AG09319 (cell line): ENCODE results near the gene HEATR5A.
"Not testable (repeated sequence)": the region's sequence is repeated elsewhere in the genome, so short reads cannot be mapped to it uniquely, and the experiment has no call there.

Experiments used
- DNase-seq: peaks from one replicate; pipeline ENCODE4 v3.0.0-alpha.2; 2010; ENCODE audit warnings: low read depth; ENCODE audit errors: extremely low read depth
- TF ChIP-seq, protein P1 (sequence below): IDR thresholded peaks from 2 replicates; pipeline ENCODE4 v1.5.1; 2011; ENCODE audit warnings: low read depth, mild to moderate bottlenecking, inconsistent platforms, low read length, moderate library complexity

HEATR5A gene

DNA sequence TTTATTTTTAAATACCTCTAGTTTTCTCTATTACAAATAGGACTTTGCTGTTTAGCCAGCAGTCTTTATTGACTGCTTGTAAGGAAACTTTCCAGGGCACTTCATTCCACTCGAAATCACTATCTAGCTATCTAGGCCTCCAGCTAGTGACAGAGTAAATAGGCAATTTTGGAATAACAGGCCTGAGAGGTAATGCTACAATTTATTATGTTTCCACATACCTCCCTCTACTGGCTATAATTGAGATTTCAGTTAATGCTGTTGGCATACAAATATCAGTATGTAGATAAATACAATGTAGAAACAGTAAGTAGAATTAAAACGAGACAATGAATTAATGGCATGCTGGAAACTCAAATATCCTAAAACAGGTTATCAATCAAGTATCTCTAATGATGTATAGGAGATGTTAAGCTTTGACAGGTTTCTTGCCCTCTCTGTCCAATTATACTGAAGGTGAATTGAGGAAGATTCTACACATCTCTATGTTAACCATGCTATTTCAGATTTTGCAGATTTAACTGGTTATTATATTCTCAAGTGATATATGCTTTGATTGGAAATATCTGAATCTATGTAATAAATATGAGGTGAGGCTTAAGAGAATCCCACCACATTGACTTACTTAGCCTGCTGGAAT lies 29.7 kb upstream of the HEATR5A start:
- DNase-seq = no peak
- TF ChIP-seq, protein P1, sequence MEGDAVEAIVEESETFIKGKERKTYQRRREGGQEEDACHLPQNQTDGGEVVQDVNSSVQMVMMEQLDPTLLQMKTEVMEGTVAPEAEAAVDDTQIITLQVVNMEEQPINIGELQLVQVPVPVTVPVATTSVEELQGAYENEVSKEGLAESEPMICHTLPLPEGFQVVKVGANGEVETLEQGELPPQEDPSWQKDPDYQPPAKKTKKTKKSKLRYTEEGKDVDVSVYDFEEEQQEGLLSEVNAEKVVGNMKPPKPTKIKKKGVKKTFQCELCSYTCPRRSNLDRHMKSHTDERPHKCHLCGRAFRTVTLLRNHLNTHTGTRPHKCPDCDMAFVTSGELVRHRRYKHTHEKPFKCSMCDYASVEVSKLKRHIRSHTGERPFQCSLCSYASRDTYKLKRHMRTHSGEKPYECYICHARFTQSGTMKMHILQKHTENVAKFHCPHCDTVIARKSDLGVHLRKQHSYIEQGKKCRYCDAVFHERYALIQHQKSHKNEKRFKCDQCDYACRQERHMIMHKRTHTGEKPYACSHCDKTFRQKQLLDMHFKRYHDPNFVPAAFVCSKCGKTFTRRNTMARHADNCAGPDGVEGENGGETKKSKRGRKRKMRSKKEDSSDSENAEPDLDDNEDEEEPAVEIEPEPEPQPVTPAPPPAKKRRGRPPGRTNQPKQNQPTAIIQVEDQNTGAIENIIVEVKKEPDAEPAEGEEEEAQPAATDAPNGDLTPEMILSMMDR = peak; percentile 59

GRCh38 chr14:31449136-31449535 lies 28.8 kb upstream of the HEATR5A start:
- no peak for DNase-seq
- TF ChIP-seq, protein P1 = no peak

- TF ChIP-seq, protein P1 = no peak
These were observed 25.4 kb upstream of the HEATR5A start for GRCh38 chr14:31445703-31446102.

DNA sequence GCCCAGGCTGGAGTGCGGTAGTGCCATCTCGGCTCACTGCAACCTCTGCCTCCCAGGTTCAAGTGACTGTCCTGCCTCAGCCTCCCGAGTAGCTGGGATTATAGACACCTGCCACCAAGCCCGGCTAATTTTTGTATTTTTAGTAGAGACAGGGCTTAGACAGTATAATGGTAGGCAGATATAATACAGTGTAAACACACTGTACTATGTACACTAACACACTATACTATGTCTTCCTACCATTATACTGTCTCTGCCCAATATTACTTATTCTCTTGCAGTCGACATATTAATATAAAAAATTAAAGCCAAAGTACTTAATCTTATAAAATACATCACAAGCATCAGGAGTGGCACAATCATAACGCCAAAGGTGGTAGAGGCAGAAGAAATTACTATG lies 21.9 kb upstream of the HEATR5A start:
- TF ChIP-seq, protein P1 = no peak
- DNase-seq = no peak

More at GRCh38 chr14:31445703-31446102, 25.4 kb upstream of the HEATR5A start:
- DNase-seq = no peak

GRCh38 chr14:31441273-31442111 lies 21.1 kb upstream of the HEATR5A start:
- peak; percentile 64 for DNase-seq
- TF ChIP-seq, protein P1 = no peak

GRCh38 chr14:31440280-31440679 lies 19.9 kb upstream of the HEATR5A start:
- DNase-seq = no peak
- TF ChIP-seq, protein P1 = no peak

DNA sequence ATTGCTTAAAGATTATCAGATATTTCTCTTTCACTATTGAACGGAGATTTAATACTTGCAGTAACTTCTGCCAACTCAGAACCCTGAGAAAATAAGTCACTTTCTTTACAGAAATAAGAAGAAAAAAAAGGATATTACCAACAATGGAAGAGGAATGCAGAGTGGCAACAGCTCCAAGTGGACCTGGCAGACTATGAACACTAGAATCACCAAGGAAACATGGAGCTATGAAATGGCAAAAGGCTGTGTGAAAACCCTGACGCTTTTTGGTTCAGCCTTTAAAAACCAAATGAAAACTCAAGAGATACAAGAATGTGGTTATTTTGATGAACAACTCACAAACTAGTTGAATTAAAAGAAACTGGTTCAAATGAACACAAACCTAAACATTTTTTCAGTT lies 19.2 kb upstream of the HEATR5A start:
- DNase-seq = no peak
- TF ChIP-seq, protein P1 = no peak

DNA sequence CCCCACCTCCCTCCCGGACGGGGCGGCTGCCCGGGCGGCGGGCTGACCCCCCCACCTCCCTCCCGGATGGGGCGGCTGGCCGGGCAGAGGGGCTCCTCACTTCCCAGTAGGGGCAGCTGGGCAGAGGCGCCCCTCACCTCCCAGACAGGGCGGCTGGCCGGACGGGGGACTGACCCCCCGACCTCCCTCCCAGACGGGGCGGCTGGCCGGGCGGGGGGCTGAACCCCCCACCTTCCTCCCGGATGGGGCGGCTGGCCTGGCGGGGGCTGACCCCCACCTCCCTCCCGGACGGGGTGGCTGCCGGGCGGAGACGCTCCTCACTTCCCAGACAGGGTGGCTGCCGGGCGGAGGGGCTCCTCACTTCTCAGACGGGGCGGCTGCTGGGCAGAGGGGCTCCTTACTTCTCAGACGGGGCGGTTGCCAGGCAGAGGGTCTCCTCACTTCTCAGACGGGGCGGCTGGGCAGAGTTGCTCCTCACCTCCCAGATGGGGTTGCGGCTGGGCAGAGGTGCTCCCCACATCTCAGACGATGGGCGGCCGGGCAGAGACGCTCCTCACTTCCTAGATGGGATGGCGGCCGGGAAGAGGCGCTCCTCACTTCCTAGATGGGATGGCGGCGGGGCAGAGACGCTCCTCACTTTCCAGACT lies 16.8 kb upstream of the HEATR5A start:
- DNase-seq = not testable (repeated sequence)
